Measurements from ENCODE around the gene KCNJ13. TPM values are rescaled to one million over a fixed set of nuclear protein-coding genes. Genes with fewer than 3 reads are reported as not detected.

The KCNJ13 gene
- total RNA-seq, 1 donor from 2014 or later: 21.9 TPM

GRCh38 chr2:232779465-232779864 lies 3.1 kb upstream of the KCNJ13 start:
- no peaks in the 10 kb centered on the region for H3K9me3 ChIP-seq (ENCODE audit: low read depth)
- peaks cover 21% of the 10 kb centered on the region for H3F3A ChIP-seq (ENCODE audit: low read depth)
- Mint-ChIP-seq H3K27me3 (ENCODE audit: insufficient read depth, low read depth) (no peaks in the 10 kb centered on the region), H3K4me3 (no peak overlapping the region), H3K4me1 (peaks cover 17% of the 10 kb centered on the region), H3K9me3 (no peaks in the 10 kb centered on the region), H3K27ac (no peak overlapping the region), H3K36me3 (peaks cover 3% of the 10 kb centered on the region)
- no peak for DNase-seq (ENCODE audit: low spot score)
- H3K27ac ChIP-seq: no peak overlapping the region
- H3K79me2 ChIP-seq (ENCODE audit: low read depth): peaks cover 25% of the 10 kb centered on the region
- no peak for TF ChIP-seq EZH2phosphoT487 (IDR thresholded peaks at IDR 0.05)
- TF ChIP-seq CTCF (IDR thresholded peaks at IDR 0.05): no peak
- TF ChIP-seq EZH2 (IDR thresholded peaks at IDR 0.05): no peak
- H3K4me2 ChIP-seq: no peak overlapping the region
- H3K9ac ChIP-seq: no peak overlapping the region
- peaks cover 39% of the 10 kb centered on the region for H3K4me1 ChIP-seq
- H3K36me3 ChIP-seq: no peaks in the 10 kb centered on the region
- H3K27me3 ChIP-seq: no peaks in the 10 kb centered on the region
- no peak overlapping the region for H2AFZ ChIP-seq (replicated peaks)
- H3K4me3 ChIP-seq: no peak overlapping the region
- no peaks in the 10 kb centered on the region for H4K20me1 ChIP-seq (ENCODE audit: low read depth)

GRCh38 chr2:232777276-232777675 lies 911 bp upstream of the KCNJ13 start:
- DNase-seq (ENCODE audit: low spot score): no peak
- Histone ChIP-seq H3K4me3 (peak overlapping the region; percentile 66), H3K4me2 (peak overlapping the region; percentile 96), H3K36me3 (no peaks in the 10 kb centered on the region), H3K9me3 (ENCODE audit: low read depth) (no peaks in the 10 kb centered on the region), H3K27me3 (no peaks in the 10 kb centered on the region), H3F3A (ENCODE audit: low read depth) (peaks cover 24% of the 10 kb centered on the region), H3K9ac (no peak overlapping the region), H2AFZ (replicated peaks) (no peak overlapping the region), H3K27ac (peak overlapping the region; percentile 81), H3K4me1 (peaks cover 41% of the 10 kb centered on the region), H4K20me1 (ENCODE audit: low read depth) (no peaks in the 10 kb centered on the region), H3K79me2 (ENCODE audit: low read depth) (peaks cover 44% of the 10 kb centered on the region)
- peaks cover 5% of the 10 kb centered on the region for H3K36me3 Mint-ChIP-seq
- H3K27me3 Mint-ChIP-seq (ENCODE audit: insufficient read depth, low read depth): no peaks in the 10 kb centered on the region
- no peak overlapping the region for H3K4me3 Mint-ChIP-seq
- no peak overlapping the region for H3K27ac Mint-ChIP-seq
- TF ChIP-seq EZH2 (IDR thresholded peaks at IDR 0.05) (no peak), CTCF (IDR thresholded peaks at IDR 0.05) (no peak), EZH2phosphoT487 (IDR thresholded peaks at IDR 0.05) (no peak)
- H3K4me1 Mint-ChIP-seq: peaks cover 17% of the 10 kb centered on the region
- no peaks in the 10 kb centered on the region for H3K9me3 Mint-ChIP-seq

GRCh38 chr2:232773815-232774214 lies 2.5 kb downstream of the KCNJ13 start:
- H3K9me3 ChIP-seq (ENCODE audit: low read depth): no peaks in the 10 kb centered on the region
- no peak overlapping the region for H3K27ac Mint-ChIP-seq
- H3K4me1 Mint-ChIP-seq: peaks cover 17% of the 10 kb centered on the region

More at GRCh38 chr2:232773815-232774214, 2.5 kb downstream of the KCNJ13 start:
- peak overlapping the region; percentile 96 for H3K4me2 ChIP-seq
- H3K27me3 Mint-ChIP-seq (ENCODE audit: insufficient read depth, low read depth): no peaks in the 10 kb centered on the region
- H4K20me1 ChIP-seq (ENCODE audit: low read depth): no peaks in the 10 kb centered on the region
- no peaks in the 10 kb centered on the region for H3K27me3 ChIP-seq
- H3F3A ChIP-seq (ENCODE audit: low read depth): peaks cover 24% of the 10 kb centered on the region
- no peak for DNase-seq (ENCODE audit: low spot score)
- H3K36me3 Mint-ChIP-seq: peaks cover 10% of the 10 kb centered on the region
- H3K9ac ChIP-seq: no peak overlapping the region
- no peak overlapping the region for H3K4me3 Mint-ChIP-seq
- no peak overlapping the region for H2AFZ ChIP-seq (replicated peaks)
- H3K36me3 ChIP-seq: no peaks in the 10 kb centered on the region
- TF ChIP-seq EZH2phosphoT487 (IDR thresholded peaks at IDR 0.05): no peak
- no peak for TF ChIP-seq CTCF (IDR thresholded peaks at IDR 0.05)
- TF ChIP-seq EZH2 (IDR thresholded peaks at IDR 0.05): no peak
- no peak overlapping the region for H3K4me3 ChIP-seq
- H3K79me2 ChIP-seq (ENCODE audit: low read depth): peaks cover 44% of the 10 kb centered on the region
- no peak overlapping the region for H3K27ac ChIP-seq
- no peaks in the 10 kb centered on the region for H3K9me3 Mint-ChIP-seq
- H3K4me1 ChIP-seq: peaks cover 41% of the 10 kb centered on the region
